Progenitor cell of endocrine pancreas (in vitro differentiated cells): Measurements from ENCODE around the gene MYOF. TPM values are rescaled to one million over a fixed set of nuclear protein-coding genes. Genes with fewer than 3 reads are reported as not detected.
A peak's percentile ranks its signal among the peaks of the same experiment; 100 is the strongest.

Experiments used
- DNase-seq: peaks from one replicate; pipeline ENCODE4 v3.0.0; 2021; ENCODE audit warnings: low spot score; ENCODE audit not compliant: unreplicated experiment
- H3K27ac Mint-ChIP-seq: 2 replicates; pipeline ENCODE4 v1.8.0; 2021; ENCODE audit warnings: mild to moderate bottlenecking, moderate library complexity, mixed read lengths
- H3K27me3 Mint-ChIP-seq: 2 replicates; pipeline ENCODE4 v1.8.0; 2021; ENCODE audit warnings: mixed read lengths
- H3K36me3 Mint-ChIP-seq: 2 replicates; pipeline ENCODE4 v1.8.0; 2022; ENCODE audit warnings: mixed read lengths; ENCODE audit not compliant: insufficient read depth
- H3K4me1 Mint-ChIP-seq: 2 replicates; pipeline ENCODE4 v1.8.0; 2021; ENCODE audit warnings: low read depth, mixed read lengths
- H3K4me3 Mint-ChIP-seq: 2 replicates; pipeline ENCODE4 v1.8.0; 2021; ENCODE audit warnings: low read depth, mild to moderate bottlenecking, moderate library complexity, mixed read lengths
- H3K9me3 Mint-ChIP-seq: 2 replicates; pipeline ENCODE4 v1.8.0; 2021; ENCODE audit warnings: low read depth, mixed read lengths
- CTCF ChIP-seq: fragments of 200-600 bp; sonication (generic); IDR thresholded peaks from one replicate; pipeline ENCODE4 v1.5.0; 2021; ENCODE audit warnings: antibody characterized with exemption, mild to moderate bottlenecking; ENCODE audit not compliant: unreplicated experiment
- total RNA-seq: library from RNA; stranded (reverse); gene quantifications from 2 replicates; pipeline ENCODE4 v1.2.1, GENCODE V29; 2021

The MYOF gene
- total RNA-seq, 1 donor from 2014 or later = 25.5 TPM

GRCh38 chr10:93415693-93416092, 66.4 kb downstream of the MYOF start:
- no peaks in the 10 kb centered on the region for H3K9me3 Mint-ChIP-seq
- peaks cover 1% of the 10 kb centered on the region for H3K36me3 Mint-ChIP-seq

GRCh38 chr10:93413252-93413689, 68.9 kb downstream of the MYOF start:
- H3K27ac Mint-ChIP-seq = no peak overlapping the region
- no peaks in the 10 kb centered on the region for H3K9me3 Mint-ChIP-seq
- H3K4me1 Mint-ChIP-seq = peaks cover 33% of the 10 kb centered on the region
- no peaks in the 10 kb centered on the region for H3K27me3 Mint-ChIP-seq
- H3K4me3 Mint-ChIP-seq = no peak overlapping the region
- no peak for TF ChIP-seq CTCF
- no peak for DNase-seq
- peaks cover 5% of the 10 kb centered on the region for H3K36me3 Mint-ChIP-seq

More at GRCh38 chr10:93415693-93416092, 66.4 kb downstream of the MYOF start:
- H3K4me1 Mint-ChIP-seq = peaks cover 43% of the 10 kb centered on the region
- no peak overlapping the region for H3K4me3 Mint-ChIP-seq
- no peak for DNase-seq
- peak; percentile 18 for TF ChIP-seq CTCF
- H3K27me3 Mint-ChIP-seq = no peaks in the 10 kb centered on the region
- no peak overlapping the region for H3K27ac Mint-ChIP-seq

DNA sequence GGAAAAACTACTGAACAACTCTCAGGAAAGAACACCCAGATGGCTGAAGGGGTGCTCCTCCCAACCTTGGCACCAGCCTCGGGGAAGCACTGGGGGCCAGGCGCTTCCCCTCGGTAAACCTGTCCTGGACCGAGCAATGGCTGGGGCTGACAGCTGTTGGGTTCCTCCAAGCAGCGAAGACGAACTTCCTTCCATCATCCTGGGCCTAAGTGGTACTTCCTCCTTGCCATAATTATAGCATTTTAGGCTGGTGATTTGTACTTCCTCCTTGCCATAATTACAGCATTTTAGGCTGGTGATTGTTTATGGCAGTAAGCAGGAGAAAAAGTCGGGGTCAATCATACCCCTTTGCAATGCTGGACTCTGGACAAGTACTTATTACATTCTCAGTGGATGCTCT, 69.3 kb downstream of the MYOF start:
- no peak for DNase-seq
- no peaks in the 10 kb centered on the region for H3K27me3 Mint-ChIP-seq
- no peak overlapping the region for H3K27ac Mint-ChIP-seq
- no peak for TF ChIP-seq CTCF
- H3K4me1 Mint-ChIP-seq = peaks cover 29% of the 10 kb centered on the region
- H3K9me3 Mint-ChIP-seq = no peaks in the 10 kb centered on the region
- peaks cover 5% of the 10 kb centered on the region for H3K36me3 Mint-ChIP-seq
- no peak overlapping the region for H3K4me3 Mint-ChIP-seq

DNA sequence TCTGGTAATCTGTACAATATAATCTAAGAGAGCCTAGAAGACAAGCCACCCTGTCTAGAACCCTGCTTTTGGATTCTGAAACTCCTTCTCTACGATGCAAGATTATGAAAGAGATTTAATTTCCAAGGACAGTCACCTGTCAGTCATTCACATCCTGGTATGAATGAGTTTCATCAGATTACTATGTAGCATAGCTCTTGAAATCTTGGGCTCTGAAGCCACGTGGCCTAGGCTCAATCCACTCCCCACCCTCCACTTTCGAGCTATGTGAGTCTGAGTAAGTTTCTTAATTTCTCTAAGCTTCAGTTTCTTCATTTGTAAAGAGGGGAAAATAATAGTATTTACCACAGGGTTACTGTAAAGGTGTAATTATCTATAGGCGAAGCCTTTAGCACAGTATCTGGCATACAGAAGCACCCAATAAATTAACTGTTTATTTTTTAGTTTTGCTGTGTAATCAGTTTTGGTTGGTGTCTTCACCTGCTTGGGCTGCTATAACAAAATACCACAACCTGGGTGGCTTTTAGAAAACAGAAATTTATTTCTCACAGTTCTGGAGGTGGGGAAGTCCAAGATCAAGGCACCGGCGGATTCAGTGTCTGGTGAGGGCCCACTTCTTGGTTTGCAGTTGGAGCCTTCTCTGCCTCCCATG, 71.3 kb downstream of the MYOF start:
- Mint-ChIP-seq H3K36me3 (peaks cover 9% of the 10 kb centered on the region), H3K27me3 (no peaks in the 10 kb centered on the region), H3K9me3 (peaks cover 5% of the 10 kb centered on the region), H3K27ac (no peak overlapping the region), H3K4me3 (no peak overlapping the region), H3K4me1 (peaks cover 30% of the 10 kb centered on the region)
- TF ChIP-seq CTCF = no peak
- DNase-seq = no peak

DNA sequence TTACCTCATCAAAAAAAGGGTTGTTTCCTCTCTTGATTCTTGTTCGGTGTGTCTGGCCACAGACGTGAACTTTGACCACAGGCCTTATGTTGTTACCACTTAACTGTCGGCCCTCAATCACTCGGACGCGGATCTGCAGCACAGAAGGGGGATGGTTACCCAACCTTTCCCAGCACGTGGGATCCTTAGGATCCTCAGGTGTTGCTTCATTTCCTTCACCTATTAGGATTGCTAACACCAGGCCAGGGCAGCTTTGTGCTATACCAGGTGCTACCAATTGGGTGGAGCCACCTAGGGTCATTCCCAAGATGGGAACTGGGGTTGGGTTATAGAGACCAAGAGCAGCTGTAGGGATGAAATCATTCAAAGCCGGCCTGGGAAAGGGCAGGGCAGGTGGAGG, 73.4 kb downstream of the MYOF start:
- Mint-ChIP-seq H3K27ac (peak overlapping the region; percentile 58), H3K9me3 (peaks cover 5% of the 10 kb centered on the region), H3K27me3 (no peaks in the 10 kb centered on the region), H3K4me1 (peaks cover 25% of the 10 kb centered on the region), H3K4me3 (no peak overlapping the region), H3K36me3 (peaks cover 9% of the 10 kb centered on the region)
- no peak for DNase-seq
- TF ChIP-seq CTCF = no peak
